LNCaP clone FGC (cell line): ENCODE results near the gene CFAP65.

Source experiments
- DNase-seq: peaks from one replicate; pipeline ENCODE4 v3.0.0-alpha.2; 2011; ENCODE audit warnings: low read depth
- H3K4me3 ChIP-seq: 2 replicates; pipeline ENCODE4 v1.5.1; 2011; ENCODE audit warnings: mild to moderate bottlenecking, low read depth, low read length, control low read depth
- CTCF ChIP-seq: IDR thresholded peaks from 2 replicates; pipeline ENCODE4 v1.5.1; 2012; ENCODE audit warnings: mild to moderate bottlenecking; ENCODE audit not compliant: control insufficient read depth, insufficient read depth; ENCODE audit errors: extremely low read depth

The CFAP65 gene

GRCh38 chr2:219030177-219030940, 11.0 kb downstream of the CFAP65 start:
- TF ChIP-seq CTCF, result no peak
- DNase-seq, result no peak
- H3K4me3 ChIP-seq, result no peak overlapping the region

DNA sequence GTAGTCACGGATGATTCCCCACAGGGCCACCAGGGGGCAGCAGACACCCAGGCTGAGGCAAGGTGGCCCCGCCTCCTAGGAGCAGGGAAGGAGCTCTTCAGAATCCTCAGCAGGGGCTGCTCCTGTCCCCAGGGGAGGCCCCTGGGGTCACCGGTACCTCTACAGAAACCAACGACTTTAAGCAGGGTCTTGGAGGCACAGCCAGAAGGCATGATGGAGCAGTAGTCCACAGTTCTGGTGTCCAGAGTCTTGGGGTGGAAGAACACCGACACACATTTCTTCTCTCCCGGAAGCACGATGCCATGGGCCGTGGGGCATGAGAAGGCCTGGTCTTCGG, 11.5 kb downstream of the CFAP65 start:
- peak; percentile 96 for TF ChIP-seq CTCF
- H3K4me3 ChIP-seq, result no peak overlapping the region
- peak; percentile 26 for DNase-seq

GRCh38 chr2:219028996-219029828, 12.1 kb downstream of the CFAP65 start:
- no peak overlapping the region for H3K4me3 ChIP-seq
- TF ChIP-seq CTCF, result no peak
- DNase-seq, result no peak

- no peak for DNase-seq
- no peak for TF ChIP-seq CTCF
- no peak overlapping the region for H3K4me3 ChIP-seq
These were observed 13.2 kb downstream of the CFAP65 start for GRCh38 chr2:219028141-219028540.

DNA sequence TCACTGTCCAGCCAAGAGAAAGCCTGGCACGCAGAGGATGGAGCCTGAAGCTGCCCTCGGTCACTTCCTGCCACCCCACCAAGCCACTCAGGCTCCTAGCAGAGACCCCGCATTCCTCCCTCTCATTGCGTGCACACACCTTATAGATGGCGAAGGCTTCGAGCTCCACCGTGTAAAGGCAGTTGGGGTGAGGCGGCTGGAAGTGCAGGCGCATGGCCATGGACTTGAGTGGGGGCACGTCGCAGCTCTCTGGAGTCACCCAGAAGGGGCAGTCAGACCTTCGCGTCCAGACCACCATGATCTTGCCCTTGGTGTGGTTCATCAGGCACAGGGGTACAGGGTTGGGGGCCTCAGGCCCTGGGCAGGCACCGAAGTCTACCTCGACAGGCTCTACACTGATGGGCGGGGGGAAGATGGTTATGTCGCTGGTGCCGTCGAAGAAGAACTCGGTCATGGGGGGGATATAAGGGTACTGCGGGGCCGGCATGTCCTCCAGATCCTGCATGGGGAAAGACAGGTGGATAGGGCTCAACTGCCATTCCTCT, 13.7 kb downstream of the CFAP65 start:
- no peak for TF ChIP-seq CTCF
- no peak for DNase-seq
- H3K4me3 ChIP-seq, result no peak overlapping the region

- TF ChIP-seq CTCF, result no peak
- H3K4me3 ChIP-seq, result no peak overlapping the region
- DNase-seq, result no peak
These were observed 14.4 kb downstream of the CFAP65 start for GRCh38 chr2:219026946-219027345.
